ENCODE results near the gene COL6A1.

COL6A1 gene

GRCh38 chr21:45982758-45983648 is 1.4 kb downstream of the COL6A1 start:
- no peak for DNase-seq

DNA sequence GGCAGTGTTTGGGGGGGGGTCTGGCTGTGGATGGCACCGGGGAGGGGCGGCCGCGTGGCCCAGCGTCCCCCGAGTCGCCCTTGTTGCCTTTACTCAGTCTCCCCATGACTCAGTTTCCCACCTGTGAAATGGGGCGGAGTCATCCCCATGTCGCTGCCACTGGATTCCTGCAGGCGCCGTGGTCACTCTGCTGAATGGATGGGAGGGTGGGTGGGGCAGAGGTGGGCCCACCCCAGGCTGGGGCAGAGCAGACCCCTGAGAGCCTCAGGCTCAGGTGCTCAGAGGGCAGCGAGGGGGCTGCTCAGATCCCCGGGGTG is 2.0 kb downstream of the COL6A1 start:
- no peak for DNase-seq

DNA sequence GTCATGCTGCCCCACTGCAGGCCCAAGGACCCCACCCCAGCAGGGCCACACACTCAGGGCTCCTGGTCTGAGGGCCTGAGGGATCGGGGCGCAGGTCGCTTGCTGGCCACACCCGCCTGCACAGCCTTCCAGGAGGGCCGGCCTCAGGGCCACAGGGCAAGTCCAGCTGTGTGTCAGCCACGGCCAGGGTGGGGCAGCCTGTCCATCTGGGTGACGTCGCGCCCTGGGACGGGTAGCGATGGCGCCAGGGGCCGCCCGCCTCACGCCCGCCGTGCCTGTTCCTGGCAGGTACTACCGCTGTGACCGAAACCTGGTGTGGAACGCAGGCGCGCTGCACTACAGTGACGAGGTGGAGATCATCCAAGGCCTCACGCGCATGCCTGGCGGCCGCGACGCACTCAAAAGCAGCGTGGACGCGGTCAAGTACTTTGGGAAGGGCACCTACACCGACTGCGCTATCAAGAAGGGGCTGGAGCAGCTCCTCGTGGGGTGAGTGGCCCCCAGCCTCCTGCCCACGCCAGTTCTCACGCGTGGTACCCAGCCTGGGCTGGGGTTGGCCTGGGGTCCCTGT is 2.5 kb downstream of the COL6A1 start:
- no peak for DNase-seq

DNA sequence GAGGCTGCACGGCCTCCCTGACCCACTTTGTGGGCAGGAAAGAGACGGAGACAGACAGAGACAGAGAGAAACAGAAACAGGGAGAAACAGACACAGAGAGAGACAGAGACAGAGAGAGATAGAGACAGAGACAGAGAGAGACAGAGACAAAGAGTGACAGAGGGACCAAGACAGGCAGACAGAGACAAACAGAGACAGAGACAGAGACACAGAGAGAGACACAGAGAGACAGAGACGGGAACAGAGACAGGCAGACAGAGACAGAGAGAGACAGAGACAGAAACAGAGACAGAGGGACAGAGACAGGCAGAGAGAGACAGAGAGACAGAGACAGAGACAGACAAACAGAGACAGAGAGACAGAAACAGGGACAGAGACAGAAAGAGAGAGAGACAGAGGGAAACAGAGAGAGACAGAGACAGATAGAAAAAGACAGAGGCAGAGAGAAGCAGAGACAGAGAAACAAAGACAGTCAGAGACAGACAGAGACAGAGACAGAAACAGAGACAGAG is 3.1 kb downstream of the COL6A1 start:
- no peak for DNase-seq

DNA sequence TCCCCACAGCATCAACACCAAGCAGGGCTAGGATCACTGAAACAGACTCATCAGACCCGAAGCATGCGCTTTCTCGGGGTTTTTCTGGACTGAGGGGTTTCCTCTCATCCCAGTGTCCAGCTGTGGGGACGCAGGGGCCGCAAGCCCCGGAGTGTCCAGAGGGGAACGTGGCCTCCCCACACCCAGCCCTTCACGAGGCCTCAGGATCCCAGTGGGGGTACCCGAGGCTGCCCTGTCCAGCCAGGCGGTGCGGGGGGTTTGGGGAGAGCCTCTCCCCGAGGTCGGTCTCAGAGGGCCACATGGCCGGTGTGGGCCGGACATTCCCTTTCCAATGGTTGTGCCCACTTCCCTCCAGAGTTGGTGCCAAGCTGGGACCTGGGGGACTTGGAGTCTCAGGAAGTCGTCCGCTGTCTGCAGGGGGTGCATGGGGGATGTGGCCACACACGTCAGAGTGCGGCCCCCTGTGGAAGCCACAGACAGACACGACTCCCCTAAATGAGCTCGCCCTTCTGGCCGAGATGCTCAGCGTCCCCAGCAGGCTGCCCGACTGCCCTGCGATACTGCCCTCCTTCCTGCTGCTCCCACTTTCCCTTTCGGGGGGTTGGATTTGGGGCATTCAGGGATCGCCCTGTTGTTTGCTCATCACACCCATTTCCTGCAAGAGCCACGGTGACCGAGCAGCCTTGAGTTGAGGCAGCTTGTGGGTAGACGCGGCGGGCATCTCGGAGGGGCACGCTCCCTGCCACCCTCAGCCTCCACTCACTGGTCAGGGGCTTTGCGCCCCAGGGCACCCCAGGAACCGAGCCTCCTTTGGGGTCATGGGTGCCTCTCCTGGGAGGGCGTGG is 4.1 kb downstream of the COL6A1 start:
- no peak for DNase-seq

- DNase-seq, result no peak
Measured at GRCh38 chr21:45986316-45987051, 4.9 kb downstream of the COL6A1 start.

DNA sequence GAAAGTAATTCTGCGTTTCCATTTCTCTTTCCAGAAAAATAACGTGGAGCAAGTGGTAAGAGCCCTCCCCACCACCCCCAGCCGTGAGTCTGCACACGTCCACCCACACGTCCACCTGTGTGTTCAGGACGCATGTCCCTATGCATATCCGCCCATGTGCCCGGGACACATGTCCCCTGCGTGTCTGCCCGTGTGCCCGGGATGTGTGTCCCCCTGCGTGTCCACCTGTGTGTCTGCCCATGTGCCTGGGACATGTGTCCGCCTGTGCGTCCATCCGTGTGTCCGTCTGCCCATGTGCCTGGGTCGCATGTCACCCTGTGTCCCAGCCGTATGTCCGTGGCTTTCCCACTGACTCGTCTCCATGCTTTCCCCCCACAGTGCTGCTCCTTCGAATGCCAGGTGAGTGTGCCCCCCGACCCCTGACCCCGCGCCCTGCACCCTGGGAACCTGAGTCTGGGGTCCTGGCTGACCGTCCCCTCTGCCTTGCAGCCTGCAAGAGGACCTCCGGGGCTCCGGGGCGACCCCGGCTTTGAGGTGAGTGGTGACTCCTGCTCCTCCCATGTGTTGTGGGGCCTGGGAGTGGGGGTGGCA is 5.6 kb downstream of the COL6A1 start:
- no peak for DNase-seq

DNA sequence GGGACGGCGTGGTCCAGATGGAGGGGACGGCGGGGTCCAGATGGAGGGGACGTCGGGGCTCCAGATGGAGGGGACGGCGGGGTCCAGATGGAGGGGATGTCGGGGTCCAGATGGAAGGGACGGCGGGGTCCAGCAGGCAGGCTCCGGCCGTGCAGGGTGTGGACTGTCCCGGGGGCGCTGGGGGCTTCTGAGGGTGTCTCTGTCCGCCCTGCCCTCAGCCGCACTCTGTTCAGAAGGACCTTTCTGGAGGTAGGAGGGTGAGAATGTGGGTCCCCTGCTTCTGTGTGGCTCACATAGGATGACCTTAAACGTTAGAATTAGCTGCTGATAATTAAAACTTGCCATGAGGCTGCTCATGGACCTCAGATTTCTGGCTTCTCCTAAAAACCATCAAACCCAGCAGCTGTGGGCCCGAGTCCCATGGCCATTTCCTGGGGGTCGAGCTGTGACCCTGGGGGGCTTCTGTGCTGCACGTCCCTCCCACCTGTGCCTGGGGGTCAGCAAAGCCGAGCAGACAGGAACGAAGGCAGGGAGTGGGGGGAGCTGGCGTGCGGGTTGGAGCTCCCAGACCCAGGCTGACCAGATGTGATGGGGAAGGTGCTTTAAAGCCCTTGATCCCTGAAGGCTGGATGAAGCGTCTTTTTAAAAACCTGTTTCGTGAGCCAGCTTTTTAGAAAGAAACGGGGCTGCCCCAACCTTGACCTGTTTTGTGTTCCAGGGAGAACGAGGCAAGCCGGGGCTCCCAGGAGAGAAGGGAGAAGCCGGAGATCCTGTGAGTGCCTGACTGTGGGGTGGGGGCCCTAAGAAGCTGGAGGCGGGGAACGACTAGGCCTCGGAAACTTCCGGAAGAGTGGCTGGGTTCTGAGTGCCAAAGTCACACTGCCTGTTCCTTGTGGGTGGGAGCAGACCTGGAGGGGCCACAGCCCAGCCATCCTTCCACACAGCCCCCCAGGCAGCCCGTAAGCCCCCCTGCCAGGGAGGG is 7.1 kb downstream of the COL6A1 start:
- no peak for DNase-seq

GRCh38 chr21:45989355-45990048 is 7.9 kb downstream of the COL6A1 start:
- no peak for DNase-seq

DNA sequence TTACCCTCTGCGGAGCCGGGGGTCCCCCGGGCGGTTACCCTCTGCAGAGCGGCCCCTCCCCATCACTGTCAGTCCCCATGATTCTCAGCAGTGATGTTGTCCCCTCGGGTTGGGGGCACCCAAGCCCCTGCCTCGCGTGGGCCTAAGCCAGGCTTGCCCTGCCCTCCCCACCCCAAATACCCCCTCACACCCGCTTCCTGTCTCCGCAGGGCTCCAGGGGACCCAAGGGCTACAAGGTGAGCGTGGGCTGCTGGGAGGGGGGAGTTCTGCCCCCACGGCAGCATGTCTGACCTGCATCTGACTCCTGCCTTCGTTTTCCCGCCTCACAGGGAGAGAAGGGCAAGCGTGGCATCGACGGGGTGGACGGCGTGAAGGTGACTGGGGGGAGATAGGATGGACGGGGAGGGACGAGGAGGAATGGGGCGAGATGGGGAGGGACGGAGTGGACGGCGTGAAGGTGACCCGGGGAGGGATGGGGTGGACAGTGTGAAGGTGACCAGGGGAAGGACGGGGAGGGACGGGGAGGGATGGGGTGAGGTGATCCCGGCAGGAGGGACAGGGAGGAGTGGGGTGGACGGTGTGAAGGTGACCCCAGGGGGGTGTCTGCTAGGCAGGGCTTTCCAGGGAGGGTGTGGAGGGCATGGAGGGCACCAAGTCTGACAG is 8.6 kb downstream of the COL6A1 start:
- DNase-seq, result no peak

DNA sequence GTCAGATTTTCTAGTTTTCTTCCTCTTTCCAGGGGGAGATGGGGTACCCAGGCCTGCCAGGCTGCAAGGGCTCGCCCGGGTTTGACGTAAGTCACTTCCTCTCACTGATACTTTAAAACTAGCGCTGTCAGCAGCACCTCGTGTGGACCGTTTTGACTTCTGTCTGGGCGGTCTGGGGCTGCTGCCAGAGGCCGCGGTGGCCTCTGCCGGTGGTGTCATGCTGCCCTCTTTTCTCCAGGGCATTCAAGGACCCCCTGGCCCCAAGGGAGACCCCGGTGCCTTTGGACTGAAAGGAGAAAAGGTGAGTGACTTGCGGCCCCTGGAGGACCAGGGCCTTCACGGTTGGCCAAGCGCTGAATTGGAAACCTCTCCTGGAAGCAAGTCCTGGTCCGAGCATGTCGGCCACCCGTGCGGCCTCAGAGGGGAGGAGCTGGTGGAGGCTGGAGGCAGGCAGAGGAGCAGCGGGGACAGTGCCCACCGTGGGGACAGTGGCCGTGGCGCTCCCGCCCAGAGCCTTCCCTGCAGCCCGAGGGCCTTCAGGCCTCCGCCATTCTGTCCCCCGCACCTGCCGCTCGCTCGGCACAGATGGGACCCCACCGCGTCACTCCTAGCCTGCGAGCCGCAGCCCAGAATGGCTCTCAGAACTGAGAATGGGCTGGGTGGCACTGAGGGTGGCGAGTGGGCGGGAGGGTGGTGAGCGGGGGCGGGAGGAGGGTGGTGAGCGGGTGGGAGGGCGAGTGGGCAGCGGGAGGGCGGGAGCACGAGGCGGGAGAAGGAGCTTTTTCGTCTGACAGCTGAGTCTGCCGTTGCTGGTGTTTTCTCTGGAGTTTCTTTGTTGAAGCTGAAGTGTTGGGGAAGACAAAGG is 9.4 kb downstream of the COL6A1 start:
- DNase-seq, result no peak

DNA sequence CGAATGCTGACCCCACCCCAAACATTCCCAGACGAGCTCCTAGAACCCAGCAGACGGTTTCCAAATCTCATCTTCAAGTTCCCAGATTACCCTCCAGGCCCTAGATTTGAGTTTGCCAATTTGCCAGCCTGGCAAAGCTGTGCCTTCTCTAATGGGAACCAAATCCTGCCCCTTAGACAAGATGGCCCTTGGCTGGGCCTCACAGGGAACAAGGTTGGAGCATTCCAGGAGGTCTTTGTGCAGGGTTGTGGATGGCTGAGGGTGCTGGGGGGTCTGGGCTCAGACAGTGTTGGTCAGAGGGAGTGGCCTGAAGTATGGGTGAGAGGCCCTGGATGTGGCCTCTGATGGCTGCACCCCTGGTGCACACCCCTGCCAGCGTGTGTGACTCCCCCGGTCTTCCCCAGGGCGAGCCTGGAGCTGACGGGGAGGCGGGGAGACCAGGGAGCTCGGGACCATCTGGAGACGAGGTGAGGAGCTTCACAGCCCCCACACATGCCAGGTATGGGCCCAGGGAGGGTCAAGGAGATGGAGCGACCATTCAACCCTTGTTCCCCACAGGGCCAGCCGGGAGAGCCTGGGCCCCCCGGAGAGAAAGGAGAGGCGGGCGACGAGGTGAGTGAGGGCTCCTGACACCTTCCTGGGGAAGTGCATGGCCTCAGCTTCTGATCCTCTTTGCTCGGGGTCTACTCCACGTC is 10.2 kb downstream of the COL6A1 start:
- DNase-seq, result no peak

DNA sequence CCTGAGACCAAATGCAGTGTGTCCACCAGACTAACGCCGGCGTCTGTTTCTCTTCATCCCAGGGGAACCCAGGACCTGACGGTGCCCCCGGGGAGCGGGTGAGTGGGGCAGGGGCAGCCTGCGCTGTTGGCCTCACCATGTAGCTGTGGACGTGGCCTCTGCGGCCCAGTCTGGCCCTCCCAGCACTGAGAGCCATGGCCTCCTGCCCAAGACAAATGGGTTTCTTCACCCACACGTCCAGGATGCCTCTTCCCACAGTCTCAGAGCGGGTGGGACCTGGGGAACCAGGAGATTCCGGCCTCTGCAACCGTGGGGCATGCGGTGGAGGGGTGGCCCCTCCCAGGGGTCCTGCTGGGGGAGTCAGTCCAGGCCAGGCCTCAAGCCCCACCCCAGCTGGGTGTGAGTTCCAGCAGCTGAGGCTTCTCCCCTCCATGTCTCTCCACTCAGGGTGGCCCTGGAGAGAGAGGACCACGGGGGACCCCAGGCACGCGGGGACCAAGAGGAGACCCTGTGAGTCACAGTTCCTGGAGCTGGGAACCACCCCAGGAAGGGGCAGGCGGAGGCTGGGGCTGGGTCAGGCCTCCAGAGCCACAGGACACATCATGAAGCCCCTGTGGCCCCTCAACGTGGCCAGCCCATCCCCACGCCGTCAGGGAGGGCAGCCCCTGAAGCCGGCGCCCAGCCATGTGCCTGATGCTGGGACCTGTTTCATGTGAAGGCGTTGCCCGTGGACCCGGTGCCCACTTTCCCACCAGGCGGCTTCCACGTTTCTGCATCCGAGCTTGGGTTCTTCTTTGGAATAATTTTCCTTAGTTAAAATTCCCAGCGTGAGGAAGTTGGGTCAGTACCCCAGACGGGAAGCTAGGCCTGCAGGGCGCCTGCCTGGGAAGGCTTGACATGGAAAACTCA is 11.0 kb downstream of the COL6A1 start:
- no peak for DNase-seq

- DNase-seq, result no peak
Measured at GRCh38 chr21:45993210-45994085, 11.9 kb downstream of the COL6A1 start.

- DNase-seq, result no peak
Measured at GRCh38 chr21:45994086-45994661, 12.6 kb downstream of the COL6A1 start.
